Endothelial cell of umbilical vein (primary cell): Measurements from ENCODE around the gene OSBPL9.

Source experiments
- CTCF ChIP-seq, 2 donors: IDR thresholded peaks; 1 replicate in 1 of 2; 2 replicates in 1 of 2; pipeline ENCODE4 v1.5.1; 2011; ENCODE audit warnings: low read length in 2 of 2, mild to moderate bottlenecking in 2 of 2, moderate library complexity in 2 of 2, control low read depth in 1 of 2, inconsistent platforms in 1 of 2, low read depth in 1 of 2; ENCODE audit not compliant: insufficient read depth in 1 of 2; ENCODE audit errors: extremely low read depth in 1 of 2
- EZH2 ChIP-seq: IDR thresholded peaks from 2 replicates; pipeline ENCODE4 v1.6.1; 2012; ENCODE audit warnings: borderline replicate concordance, low read depth, mild to moderate bottlenecking, moderate library complexity, low read length, inconsistent platforms; ENCODE audit not compliant: severe bottlenecking
- POLR2A ChIP-seq: IDR thresholded peaks from 2 replicates; pipeline ENCODE4 v1.6.1; 2012; ENCODE audit warnings: low read depth, mild to moderate bottlenecking, control low read depth, low read length

GRCh38 chr1:51741121-51741681, 124.3 kb downstream of the OSBPL9 start:
- no peak for TF ChIP-seq EZH2
- no peak for TF ChIP-seq CTCF (IDR thresholded peaks at IDR 0.05; ENCODE audit: extremely low read depth in 1 of 2, insufficient read depth in 1 of 2, low read depth in 1 of 2, low read length in 2 of 2)
- TF ChIP-seq POLR2A: no peak
